AG04450 (cell line): ENCODE results near the gene RABGAP1. TPM values are rescaled to one million over a fixed set of nuclear protein-coding genes. Genes with fewer than 3 reads are reported as not detected.

ENCODE experiments used
- CTCF ChIA-PET: fragments of 300-600, 350-600 bp; formaldehyde crosslinking; extraction: SDS; loops from one replicate; lab custom pipeline; 2022; ENCODE audit warnings: antibody characterized with exemption, inconsistent platforms; lab: Charles Lee
- POLR2A ChIA-PET: fragments of 350-600 bp; formaldehyde crosslinking; extraction: SDS; loops from one replicate; lab custom pipeline; 2021; ENCODE audit warnings: antibody characterized with exemption, inconsistent platforms; lab: Yijun Ruan, JAX
- DNase-seq: peaks from one replicate; pipeline ENCODE4 v3.0.0-alpha.2; 2011; ENCODE audit warnings: low read depth, low spot score
- H3K27ac ChIP-seq: one replicate; pipeline ENCODE4 v1.5.1; 2012; ENCODE audit warnings: low read depth, low read length, control low read depth
- H3K27me3 ChIP-seq: one replicate; pipeline ENCODE4 v1.6.0; 2012; ENCODE audit warnings: low read length; ENCODE audit not compliant: control insufficient read depth, insufficient read depth
- H3K4me3 ChIP-seq: 2 replicates; pipeline ENCODE4 v1.5.1; 2011; ENCODE audit warnings: mild to moderate bottlenecking, low read depth, low read length, control low read depth
- H3K9me3 ChIP-seq: 2 replicates; pipeline ENCODE4 v1.5.1; 2012; ENCODE audit warnings: low read length; ENCODE audit not compliant: control insufficient read depth, insufficient read depth
- polyA plus RNA-seq: library from polyadenylated mRNA; depleted of rRNA; stranded (reverse); fragments of >200 nt; gene quantifications from 2 replicates; pipeline ENCODE4 v1.2.3, GENCODE V29; 2011
- TF ChIP-seq, protein P1 (sequence below): IDR thresholded peaks from 2 replicates; pipeline ENCODE4 v1.5.1; 2011; ENCODE audit warnings: low read depth, low read length, control low read depth, inconsistent platforms

Gene RABGAP1
- polyA plus RNA-seq, 1 experiment = 69.4 TPM

DNA sequence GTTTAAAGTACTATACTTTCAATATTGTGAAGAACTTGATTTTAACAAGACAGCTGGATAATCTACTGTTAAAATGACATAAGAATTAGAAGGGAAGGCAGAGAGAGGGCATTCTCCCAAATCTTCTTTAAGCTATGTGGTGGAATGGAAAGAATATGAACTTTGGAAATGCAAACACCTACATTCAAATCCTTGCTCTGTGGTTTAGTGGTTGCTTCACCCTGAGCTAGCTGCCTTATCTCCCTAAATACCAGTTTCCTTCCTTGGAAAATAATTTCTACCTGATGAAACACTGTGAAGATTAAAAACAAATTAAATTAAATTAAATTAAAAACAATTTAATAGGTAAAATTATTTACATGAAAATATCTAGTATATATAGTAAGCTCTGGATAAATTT is 191.2 kb downstream of the RABGAP1 start:
- ChIA-PET CTCF (no interaction called here), POLR2A (no interaction called here)
- Histone ChIP-seq H3K4me3 (no peak overlapping the region), H3K27ac (no peak overlapping the region), H3K9me3 (no peaks in the 10 kb centered on the region), H3K27me3 (no peaks in the 10 kb centered on the region)
- no peak for DNase-seq
- TF ChIP-seq, protein P1, sequence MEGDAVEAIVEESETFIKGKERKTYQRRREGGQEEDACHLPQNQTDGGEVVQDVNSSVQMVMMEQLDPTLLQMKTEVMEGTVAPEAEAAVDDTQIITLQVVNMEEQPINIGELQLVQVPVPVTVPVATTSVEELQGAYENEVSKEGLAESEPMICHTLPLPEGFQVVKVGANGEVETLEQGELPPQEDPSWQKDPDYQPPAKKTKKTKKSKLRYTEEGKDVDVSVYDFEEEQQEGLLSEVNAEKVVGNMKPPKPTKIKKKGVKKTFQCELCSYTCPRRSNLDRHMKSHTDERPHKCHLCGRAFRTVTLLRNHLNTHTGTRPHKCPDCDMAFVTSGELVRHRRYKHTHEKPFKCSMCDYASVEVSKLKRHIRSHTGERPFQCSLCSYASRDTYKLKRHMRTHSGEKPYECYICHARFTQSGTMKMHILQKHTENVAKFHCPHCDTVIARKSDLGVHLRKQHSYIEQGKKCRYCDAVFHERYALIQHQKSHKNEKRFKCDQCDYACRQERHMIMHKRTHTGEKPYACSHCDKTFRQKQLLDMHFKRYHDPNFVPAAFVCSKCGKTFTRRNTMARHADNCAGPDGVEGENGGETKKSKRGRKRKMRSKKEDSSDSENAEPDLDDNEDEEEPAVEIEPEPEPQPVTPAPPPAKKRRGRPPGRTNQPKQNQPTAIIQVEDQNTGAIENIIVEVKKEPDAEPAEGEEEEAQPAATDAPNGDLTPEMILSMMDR = no peak

DNA sequence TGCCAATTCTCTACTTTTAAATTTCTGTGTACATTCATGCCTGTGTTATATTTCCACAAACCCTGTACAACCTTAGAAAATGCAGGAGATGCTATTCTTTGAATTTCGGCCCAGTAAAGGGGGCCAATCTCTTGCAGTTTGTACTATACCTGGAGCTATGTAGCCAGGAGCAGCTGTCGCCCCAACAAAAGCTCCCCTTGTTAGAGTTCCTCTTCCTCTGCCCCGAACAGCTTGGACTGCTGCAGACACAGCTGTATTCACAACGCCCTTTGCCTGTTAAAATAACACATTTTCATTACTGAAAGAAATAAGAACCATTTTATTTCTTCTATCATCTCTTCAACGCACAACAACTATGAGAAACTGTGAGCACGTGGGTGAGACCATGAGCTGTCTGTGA is 191.9 kb downstream of the RABGAP1 start:
- TF ChIP-seq, protein P1 = no peak
- no peaks in the 10 kb centered on the region for H3K9me3 ChIP-seq
- no peak for DNase-seq
- H3K27me3 ChIP-seq = no peaks in the 10 kb centered on the region
- CTCF ChIA-PET = no interaction called here
- H3K27ac ChIP-seq = no peak overlapping the region
- no peak overlapping the region for H3K4me3 ChIP-seq
- POLR2A ChIA-PET = no interaction called here

DNA sequence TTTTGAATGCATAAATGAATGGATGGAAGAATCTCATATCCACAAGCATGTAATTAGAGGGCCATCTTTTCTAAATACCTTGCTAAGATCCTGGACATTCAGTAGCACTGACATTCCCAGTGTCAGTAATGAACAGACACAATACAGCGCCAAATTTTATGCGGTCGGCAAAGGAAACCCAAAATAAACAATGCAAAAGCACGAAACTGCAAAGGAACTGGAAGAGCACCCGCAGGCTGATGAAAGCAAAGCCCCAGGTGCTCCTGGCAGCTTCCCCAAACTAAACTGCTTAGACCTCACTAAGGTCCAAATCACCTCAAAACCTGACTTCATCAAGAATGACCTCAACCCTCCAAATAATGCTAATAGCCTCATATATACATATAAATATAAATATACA is 194.6 kb downstream of the RABGAP1 start:
- no peak overlapping the region for H3K27ac ChIP-seq
- H3K27me3 ChIP-seq = no peaks in the 10 kb centered on the region
- CTCF ChIA-PET = no interaction called here
- TF ChIP-seq, protein P1 = no peak
- DNase-seq = no peak
- H3K4me3 ChIP-seq = no peak overlapping the region
- POLR2A ChIA-PET = no interaction called here
- H3K9me3 ChIP-seq = no peaks in the 10 kb centered on the region

DNA sequence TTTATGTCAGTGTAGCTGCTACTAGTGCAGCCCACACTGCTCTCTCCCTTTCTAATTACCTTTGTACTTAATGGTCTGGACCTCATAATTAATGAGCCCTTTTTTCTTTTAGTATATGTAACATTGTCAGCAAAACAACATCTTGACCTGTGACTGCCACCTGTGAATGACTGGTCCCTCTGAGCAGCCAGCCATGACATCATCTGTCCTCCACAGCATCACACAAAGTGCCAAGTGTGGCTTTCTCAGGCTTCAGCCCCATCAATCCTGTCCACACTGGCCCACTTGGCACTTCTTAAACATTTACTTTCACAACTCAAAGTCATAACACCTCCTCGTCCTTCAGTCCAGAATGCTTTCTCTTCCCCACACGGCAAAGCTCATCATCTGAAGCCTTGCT is 197.3 kb downstream of the RABGAP1 start:
- CTCF ChIA-PET = no interaction called here
- H3K27me3 ChIP-seq = no peaks in the 10 kb centered on the region
- H3K4me3 ChIP-seq = no peak overlapping the region
- POLR2A ChIA-PET = no interaction called here
- no peak overlapping the region for H3K27ac ChIP-seq
- TF ChIP-seq, protein P1 = no peak
- DNase-seq = no peak
- H3K9me3 ChIP-seq = no peaks in the 10 kb centered on the region

DNA sequence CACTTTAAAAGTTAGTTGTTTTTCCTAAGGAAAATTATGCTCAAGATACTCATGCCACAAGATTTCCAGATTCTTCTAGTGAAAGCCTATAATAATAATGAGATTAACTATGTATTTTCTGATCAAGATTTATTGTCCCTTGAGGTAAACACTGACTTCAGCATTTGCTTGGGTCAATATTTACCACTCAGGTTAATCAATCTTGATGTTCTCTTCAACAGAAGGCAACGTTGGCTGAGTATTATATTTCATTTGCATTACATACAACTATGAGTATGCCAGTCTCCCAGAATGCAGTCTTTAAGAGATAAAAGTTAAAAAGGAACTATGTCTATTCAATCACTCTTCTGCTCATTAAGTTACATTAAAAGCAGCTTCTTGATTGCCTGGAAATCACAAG is 208.2 kb downstream of the RABGAP1 start:
- no peaks in the 10 kb centered on the region for H3K27me3 ChIP-seq
- TF ChIP-seq, protein P1 = no peak
- CTCF ChIA-PET = no interaction called here

More for the DNA sequence above, 208.2 kb downstream of the RABGAP1 start:
- no peak for DNase-seq
- no peak overlapping the region for H3K27ac ChIP-seq
- no peak overlapping the region for H3K4me3 ChIP-seq
- no peaks in the 10 kb centered on the region for H3K9me3 ChIP-seq
- POLR2A ChIA-PET = no interaction called here
